Testis (tissue), 2 donors: ENCODE results near the gene ZNF81.

Source experiments
- POLR2A ChIP-seq: fragments of 450-650 bp; IDR thresholded peaks from one replicate; pipeline ENCODE4 v1.6.1; 2017; ENCODE audit warnings: antibody characterized with exemption, mild to moderate bottlenecking, moderate library complexity
- TF ChIP-seq, protein P1 (sequence below), 3 experiments: fragments of 450-650 bp in 2 of 3; fragments of 200-600 bp in 1 of 3; sonication (generic) in 1 of 3; IDR thresholded peaks; one replicate each; pipeline ENCODE4 v1.5.1; 2016 to 2019; ENCODE audit warnings: antibody characterized with exemption in 3 of 3, mild to moderate bottlenecking in 2 of 3, moderate library complexity in 1 of 3

- TF ChIP-seq, protein P1, sequence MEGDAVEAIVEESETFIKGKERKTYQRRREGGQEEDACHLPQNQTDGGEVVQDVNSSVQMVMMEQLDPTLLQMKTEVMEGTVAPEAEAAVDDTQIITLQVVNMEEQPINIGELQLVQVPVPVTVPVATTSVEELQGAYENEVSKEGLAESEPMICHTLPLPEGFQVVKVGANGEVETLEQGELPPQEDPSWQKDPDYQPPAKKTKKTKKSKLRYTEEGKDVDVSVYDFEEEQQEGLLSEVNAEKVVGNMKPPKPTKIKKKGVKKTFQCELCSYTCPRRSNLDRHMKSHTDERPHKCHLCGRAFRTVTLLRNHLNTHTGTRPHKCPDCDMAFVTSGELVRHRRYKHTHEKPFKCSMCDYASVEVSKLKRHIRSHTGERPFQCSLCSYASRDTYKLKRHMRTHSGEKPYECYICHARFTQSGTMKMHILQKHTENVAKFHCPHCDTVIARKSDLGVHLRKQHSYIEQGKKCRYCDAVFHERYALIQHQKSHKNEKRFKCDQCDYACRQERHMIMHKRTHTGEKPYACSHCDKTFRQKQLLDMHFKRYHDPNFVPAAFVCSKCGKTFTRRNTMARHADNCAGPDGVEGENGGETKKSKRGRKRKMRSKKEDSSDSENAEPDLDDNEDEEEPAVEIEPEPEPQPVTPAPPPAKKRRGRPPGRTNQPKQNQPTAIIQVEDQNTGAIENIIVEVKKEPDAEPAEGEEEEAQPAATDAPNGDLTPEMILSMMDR (IDR thresholded peaks at IDR 0.05): no peak
- no peak for TF ChIP-seq POLR2A
These were observed 103.7 kb downstream of the ZNF81 start for GRCh38 chrX:47940448-47940847.
